ENCODE results near the gene SPATA6L. TPM values are rescaled to one million over a fixed set of nuclear protein-coding genes. Genes with fewer than 3 reads are reported as not detected.

The SPATA6L gene
- total RNA-seq, 1 donor from 2014 or later = 0.53 TPM

DNA sequence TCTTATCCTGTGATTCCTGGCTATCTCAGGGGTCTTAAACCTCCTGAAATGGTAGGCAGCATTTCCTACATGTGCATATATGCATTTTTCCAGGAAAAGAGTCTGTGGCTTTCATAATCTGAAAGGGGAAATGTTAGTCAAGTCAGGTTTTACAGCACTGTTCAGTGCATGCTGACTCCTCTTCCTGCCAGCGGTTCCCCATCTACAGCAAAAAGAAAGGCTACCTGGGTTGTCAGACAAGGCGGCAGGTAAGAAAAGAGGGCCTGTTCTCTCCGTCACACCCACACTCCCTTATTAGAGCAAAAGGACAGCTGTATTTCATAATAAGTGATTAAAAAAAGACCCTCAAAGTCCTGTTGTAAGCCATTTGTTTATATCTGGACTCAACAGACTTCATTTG, 4.3 kb upstream of the SPATA6L start:
- no peaks in the 10 kb centered on the region for H3K36me3 Mint-ChIP-seq (ENCODE audit: low read depth)
- DNase-seq (no peak), ATAC-seq (ENCODE audit: low read depth) (no peak)
- ChIA-PET POLR2A (no interaction called here), CTCF (no interaction called here)
- H3K27me3 Mint-ChIP-seq = peaks cover 12% of the 10 kb centered on the region
- no peaks in the 10 kb centered on the region for H3K9me3 Mint-ChIP-seq
- H3K27ac Mint-ChIP-seq = no peak overlapping the region
- H3K4me1 Mint-ChIP-seq = peaks cover 13% of the 10 kb centered on the region
- no peak overlapping the region for H3K4me3 Mint-ChIP-seq
- TF ChIP-seq CTCF (IDR thresholded peaks at IDR 0.05) = no peak
- intact Hi-C loops (cut with micrococcal nuclease) = no loop called here

- Mint-ChIP-seq H3K27ac (no peak overlapping the region), H3K4me1 (peaks cover 20% of the 10 kb centered on the region), H3K36me3 (ENCODE audit: low read depth) (no peaks in the 10 kb centered on the region), H3K4me3 (no peak overlapping the region), H3K9me3 (no peaks in the 10 kb centered on the region), H3K27me3 (peaks cover 12% of the 10 kb centered on the region)
- DNase-seq (no peak), ATAC-seq (ENCODE audit: low read depth) (no peak)
- intact Hi-C loops (cut with micrococcal nuclease) = loop anchor here (10.0 kb wide), 1 partner anchor 205 kb away; no protein-coding TSS in a partner anchor
- TF ChIP-seq CTCF (IDR thresholded peaks at IDR 0.05) = no peak
- CTCF ChIA-PET = no interaction called here
- POLR2A ChIA-PET = no interaction called here
These were observed 3.6 kb upstream of the SPATA6L start for GRCh38 chr9:4669890-4670289.

- Mint-ChIP-seq H3K27ac (no peak overlapping the region), H3K4me1 (peaks cover 33% of the 10 kb centered on the region), H3K9me3 (no peaks in the 10 kb centered on the region), H3K4me3 (no peak overlapping the region), H3K36me3 (ENCODE audit: low read depth) (no peaks in the 10 kb centered on the region), H3K27me3 (peaks cover 12% of the 10 kb centered on the region)
- ATAC-seq (ENCODE audit: low read depth) (no peak), DNase-seq (no peak)
- intact Hi-C loops (cut with micrococcal nuclease) = loop anchor here (10.0 kb wide), 1 partner anchor 204 kb away; no protein-coding TSS in a partner anchor
- TF ChIP-seq CTCF (IDR thresholded peaks at IDR 0.05) = no peak
- ChIA-PET POLR2A (no interaction called here), CTCF (no interaction called here)
These were observed 2.3 kb upstream of the SPATA6L start for GRCh38 chr9:4668604-4669003.

DNA sequence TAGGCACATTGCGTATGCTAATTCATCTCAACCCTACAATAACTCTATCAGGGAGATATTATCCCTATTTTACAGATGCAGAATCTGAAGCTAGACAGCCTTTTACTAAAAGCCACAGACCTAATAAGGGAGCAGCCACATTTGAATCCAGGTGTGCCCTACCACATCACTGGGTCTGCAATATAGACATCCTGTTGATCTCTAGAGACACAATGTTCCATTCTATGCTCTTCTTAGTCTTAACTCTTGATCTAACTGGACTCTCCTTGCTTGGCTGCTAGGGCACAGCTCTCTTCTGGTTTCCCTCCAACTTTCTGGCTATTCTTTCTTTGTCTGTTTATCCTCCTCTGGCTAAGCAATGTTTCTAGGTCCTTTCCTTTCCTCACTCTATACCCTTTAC, 1.4 kb upstream of the SPATA6L start:
- ATAC-seq (ENCODE audit: low read depth) (no peak), DNase-seq (no peak)
- POLR2A ChIA-PET = no interaction called here
- Mint-ChIP-seq H3K27me3 (peaks cover 12% of the 10 kb centered on the region), H3K4me3 (no peak overlapping the region), H3K27ac (no peak overlapping the region), H3K9me3 (no peaks in the 10 kb centered on the region), H3K4me1 (peaks cover 42% of the 10 kb centered on the region), H3K36me3 (ENCODE audit: low read depth) (peaks cover 2% of the 10 kb centered on the region)
- intact Hi-C loops (cut with micrococcal nuclease) = loop anchor here (10.0 kb wide), 1 partner anchor 203 kb away; no protein-coding TSS in a partner anchor
- TF ChIP-seq CTCF (IDR thresholded peaks at IDR 0.05) = no peak
- CTCF ChIA-PET = no interaction called here

DNA sequence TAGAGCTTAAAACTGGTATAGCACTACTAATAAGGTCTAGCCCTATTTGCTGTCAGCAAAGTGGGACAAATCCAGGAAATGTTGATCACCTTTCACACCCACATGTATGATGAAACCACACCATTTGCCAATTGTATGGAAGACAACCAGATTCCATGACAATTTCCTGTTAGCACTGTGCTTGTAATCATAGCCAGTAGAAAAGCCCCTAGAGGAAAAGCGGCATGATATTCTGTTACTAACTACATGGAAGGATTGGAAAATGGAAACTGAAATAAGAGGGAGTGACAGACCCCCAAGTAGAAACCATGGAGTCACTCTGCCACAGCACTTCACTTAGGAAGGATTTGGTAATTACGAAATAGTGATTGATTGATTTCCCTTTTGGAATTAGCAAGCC, 923 bp downstream of the SPATA6L start:
- DNase-seq = no peak
- Mint-ChIP-seq H3K4me3 (peak overlapping the region; percentile 25), H3K9me3 (no peaks in the 10 kb centered on the region), H3K27me3 (peaks cover 12% of the 10 kb centered on the region), H3K4me1 (peaks cover 49% of the 10 kb centered on the region), H3K36me3 (ENCODE audit: low read depth) (peaks cover 4% of the 10 kb centered on the region), H3K27ac (no peak overlapping the region)
- intact Hi-C loops (cut with micrococcal nuclease) = loop anchor here (10.0 kb wide), 1 partner anchor 201 kb away; no protein-coding TSS in a partner anchor
- CTCF ChIA-PET = interaction anchor here (0.7 to 1.6 kb wide), 3 partner anchors 14 to 1195 kb away, joined by 3 to 5 read pairs (median 3); partner anchors contain the start of gene CDC37L1
- POLR2A ChIA-PET = interaction anchor here (1.9 to 2.2 kb wide), 2 partner anchors 14 to 75 kb away, joined by 7 to 12 read pairs; partner anchors contain the start of genes AK3 and CDC37L1
- no peak for ATAC-seq (ENCODE audit: low read depth)
- TF ChIP-seq CTCF (IDR thresholded peaks at IDR 0.05) = no peak
